HG03108 (cell line): ENCODE results near the gene CGRRF1.

Source experiments
- ATAC-seq: cut with Tn5 transposase; IDR thresholded peaks from one replicate; pipeline ENCODE4 v1.9.1; 2021; ENCODE audit warnings: moderate library complexity; ENCODE audit not compliant: unreplicated experiment

Gene CGRRF1

GRCh38 chr14:54489318-54489683 lies 20.4 kb upstream of the CGRRF1 start:
- no peak for ATAC-seq

- ATAC-seq = no peak
Measured at GRCh38 chr14:54489731-54490444, 19.8 kb upstream of the CGRRF1 start.

- ATAC-seq = no peak
Measured at GRCh38 chr14:54490445-54491175, 19.1 kb upstream of the CGRRF1 start.

GRCh38 chr14:54493293-54493692 lies 16.4 kb upstream of the CGRRF1 start:
- ATAC-seq = no peak

- no peak for ATAC-seq
Measured at GRCh38 chr14:54497224-54497623, 12.5 kb upstream of the CGRRF1 start.

- ATAC-seq = no peak
Measured at GRCh38 chr14:54498095-54498531, 11.6 kb upstream of the CGRRF1 start.

- no peak for ATAC-seq
Measured at GRCh38 chr14:54498579-54498978, 11.1 kb upstream of the CGRRF1 start.

GRCh38 chr14:54500744-54501143 lies 9.0 kb upstream of the CGRRF1 start:
- no peak for ATAC-seq

- ATAC-seq = no peak
Measured at GRCh38 chr14:54501480-54501879, 8.2 kb upstream of the CGRRF1 start.

GRCh38 chr14:54502602-54503001 lies 7.1 kb upstream of the CGRRF1 start:
- ATAC-seq = no peak

GRCh38 chr14:54503486-54503885 lies 6.2 kb upstream of the CGRRF1 start:
- ATAC-seq = no peak

GRCh38 chr14:54512393-54512792 lies 2.7 kb downstream of the CGRRF1 start:
- ATAC-seq = no peak

- no peak for ATAC-seq
Measured at GRCh38 chr14:54515670-54516069, 6.0 kb downstream of the CGRRF1 start.

- ATAC-seq = no peak
Measured at GRCh38 chr14:54516709-54517108, 7.0 kb downstream of the CGRRF1 start.

GRCh38 chr14:54524410-54524809 lies 14.7 kb downstream of the CGRRF1 start:
- ATAC-seq = no peak

GRCh38 chr14:54528973-54529372 lies 19.3 kb downstream of the CGRRF1 start:
- ATAC-seq = no peak

GRCh38 chr14:54529811-54530210 lies 20.1 kb downstream of the CGRRF1 start:
- ATAC-seq = no peak

- peak; percentile 84 for ATAC-seq
Measured at GRCh38 chr14:54532111-54533012, 22.7 kb downstream of the CGRRF1 start.

GRCh38 chr14:54533100-54533499 lies 23.4 kb downstream of the CGRRF1 start:
- no peak for ATAC-seq

- no peak for ATAC-seq
Measured at GRCh38 chr14:54535126-54535525, 25.4 kb downstream of the CGRRF1 start.

GRCh38 chr14:54535646-54536045 lies 25.9 kb downstream of the CGRRF1 start:
- ATAC-seq = no peak
